NCI-H2107 (cell line): ENCODE data around the gene TERC.

Source experiments
- DNase-seq: peaks from one replicate; lab custom pipeline; 2025; lab: John Stamatoyannopoulos, UW

Gene TERC

DNA sequence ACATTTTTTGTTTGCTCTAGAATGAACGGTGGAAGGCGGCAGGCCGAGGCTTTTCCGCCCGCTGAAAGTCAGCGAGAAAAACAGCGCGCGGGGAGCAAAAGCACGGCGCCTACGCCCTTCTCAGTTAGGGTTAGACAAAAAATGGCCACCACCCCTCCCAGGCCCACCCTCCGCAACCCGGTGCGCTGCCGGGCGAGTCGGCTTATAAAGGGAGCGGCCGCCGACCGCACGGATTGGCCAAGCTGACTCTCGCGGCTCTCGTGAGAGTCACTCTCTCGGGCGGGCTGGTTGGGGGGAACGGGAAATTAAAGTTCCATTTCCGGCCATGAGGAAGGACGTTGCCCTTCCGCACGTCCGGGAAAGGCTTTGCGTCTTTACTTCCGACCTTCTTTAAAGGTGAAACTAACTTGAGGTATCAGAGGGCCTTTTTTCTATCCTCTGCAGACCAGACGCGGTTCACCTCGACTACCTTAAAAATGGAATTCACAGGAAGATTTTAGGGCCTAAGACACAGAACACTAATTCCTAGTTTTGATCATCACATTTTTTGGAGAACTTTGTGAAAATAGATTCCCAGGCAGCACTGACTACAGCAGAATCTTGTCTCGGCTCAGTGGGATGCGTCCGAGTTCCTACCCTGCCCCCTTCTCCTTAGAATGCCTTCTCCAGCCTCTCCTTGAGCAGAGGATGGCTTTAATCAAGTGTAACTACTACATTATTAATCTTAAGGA is at the start of gene TERC:
TERC (minus strand) TSS at position 179 of the 731 bp plus-strand sequence.
- DNase-seq = peak; percentile 99

GRCh38 chr3:169813757-169814517 is 49.1 kb upstream of the TERC start:
- peak; percentile 82 for DNase-seq

- no peak for DNase-seq
Observed at GRCh38 chr3:169813278-169813677, 48.4 kb upstream of the TERC start.

- peak; percentile 77 for DNase-seq
Observed at GRCh38 chr3:169812332-169813235, 47.7 kb upstream of the TERC start, which contains the start of the genes LRRC34 and LRRIQ4. Gene LRRC34 (minus strand): TSS chr3:169812904. CDS start chr3:169812548, 356 bp downstream. Gene LRRIQ4 (plus strand): TSS chr3:169812870. CDS start chr3:169821922, 9,052 bp downstream.

GRCh38 chr3:169811631-169812331 is 46.9 kb upstream of the TERC start:
- DNase-seq = peak; percentile 49

GRCh38 chr3:169809230-169809795 is 44.5 kb upstream of the TERC start:
- DNase-seq = no peak

DNA sequence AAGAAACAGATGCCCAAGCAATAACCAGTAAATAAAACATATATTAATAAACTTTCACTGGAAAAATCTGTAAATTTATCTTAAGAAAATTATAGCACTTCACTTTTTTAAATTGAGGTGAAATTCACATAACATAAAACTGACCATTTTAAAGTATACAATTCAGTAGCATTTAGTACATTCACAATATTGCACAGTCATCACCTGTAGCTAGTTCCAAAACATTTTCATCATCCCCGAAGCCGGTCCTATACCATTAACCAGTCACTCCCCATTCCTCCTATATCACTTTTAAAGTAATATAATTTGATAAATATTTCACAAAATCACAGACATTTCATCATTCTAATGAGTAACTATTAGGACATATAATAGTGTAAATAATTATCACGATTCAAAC is 39.8 kb upstream of the TERC start:
- no peak for DNase-seq

GRCh38 chr3:169792359-169792758 is 27.5 kb upstream of the TERC start:
- no peak for DNase-seq

- no peak for DNase-seq
Observed at GRCh38 chr3:169790687-169791429, 26.0 kb upstream of the TERC start.

DNA sequence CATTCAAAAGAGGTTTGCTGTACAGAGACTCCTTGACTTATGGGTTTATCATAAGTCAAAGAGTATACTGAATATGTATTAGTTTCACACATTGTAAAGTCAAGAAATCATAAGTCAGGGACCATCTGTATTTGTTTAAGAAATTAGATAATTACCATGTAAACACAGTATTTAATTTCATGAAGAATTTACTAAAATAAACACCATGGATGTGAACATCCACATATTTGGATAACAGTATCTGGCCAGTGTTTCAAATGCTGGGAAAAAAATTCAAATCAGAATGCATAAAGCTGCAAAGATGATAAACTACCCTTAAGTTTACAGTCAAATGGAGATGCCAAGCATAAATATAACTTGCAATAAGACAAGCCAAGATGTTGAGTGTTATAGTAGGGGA is 25.4 kb upstream of the TERC start:
- DNase-seq = no peak

DNA sequence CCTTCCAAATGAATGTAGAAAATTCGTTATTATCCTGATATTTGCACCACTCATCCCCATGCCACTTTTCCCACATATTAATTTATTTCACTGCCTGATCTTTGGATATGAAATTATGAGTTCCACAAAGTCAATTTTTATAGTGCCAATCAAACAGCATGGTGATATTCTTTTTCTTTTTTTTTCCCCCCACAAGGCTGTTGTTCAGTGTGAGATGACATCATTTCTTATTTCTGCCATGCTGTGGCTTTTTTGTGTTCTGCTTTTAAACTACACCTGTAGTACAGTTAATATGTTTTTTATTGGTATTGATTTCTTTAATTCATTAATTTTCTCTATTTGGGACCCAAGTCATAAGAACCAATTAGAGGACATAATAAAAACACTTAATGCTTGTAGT is 22.9 kb upstream of the TERC start:
- no peak for DNase-seq

DNA sequence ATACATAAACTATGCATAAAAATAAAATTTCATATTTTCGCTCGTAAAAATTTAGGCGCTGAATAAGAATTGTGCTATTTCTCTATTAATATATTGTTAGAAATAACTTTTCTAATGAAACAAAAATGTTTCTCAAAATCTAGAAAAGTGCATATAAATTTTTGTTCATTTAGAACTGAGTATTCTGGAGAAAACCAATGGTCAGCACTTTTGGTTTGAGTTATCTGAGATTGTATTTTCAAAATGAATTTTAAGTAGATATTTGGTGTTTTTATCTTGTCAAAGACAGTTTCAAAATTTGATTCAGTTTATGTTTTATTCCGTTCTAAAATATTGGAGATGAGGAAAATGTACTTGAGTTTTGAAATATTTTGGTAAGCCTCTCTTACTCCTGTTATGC is 22.3 kb upstream of the TERC start:
- DNase-seq = no peak

GRCh38 chr3:169781209-169781855 is 16.5 kb upstream of the TERC start:
- no peak for DNase-seq

DNA sequence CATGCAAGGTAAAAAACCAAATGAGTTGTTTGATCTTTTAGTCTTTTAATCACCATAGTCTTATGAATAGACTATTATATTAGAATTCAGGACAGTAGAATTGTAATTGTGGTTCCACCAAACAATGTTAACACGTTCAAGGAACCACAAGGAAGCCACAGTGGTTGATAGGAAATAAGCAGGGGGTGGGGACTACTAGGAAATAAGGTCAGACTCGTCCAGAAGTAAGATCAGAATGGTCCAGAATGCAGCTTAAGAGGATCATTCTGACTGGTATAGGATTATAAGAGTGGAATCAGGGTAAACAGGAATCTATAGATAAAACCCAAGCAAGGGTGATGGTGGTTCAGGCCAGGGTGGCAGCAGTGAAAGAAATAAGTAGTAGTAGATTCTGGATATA is 15.9 kb upstream of the TERC start:
- DNase-seq = no peak

DNA sequence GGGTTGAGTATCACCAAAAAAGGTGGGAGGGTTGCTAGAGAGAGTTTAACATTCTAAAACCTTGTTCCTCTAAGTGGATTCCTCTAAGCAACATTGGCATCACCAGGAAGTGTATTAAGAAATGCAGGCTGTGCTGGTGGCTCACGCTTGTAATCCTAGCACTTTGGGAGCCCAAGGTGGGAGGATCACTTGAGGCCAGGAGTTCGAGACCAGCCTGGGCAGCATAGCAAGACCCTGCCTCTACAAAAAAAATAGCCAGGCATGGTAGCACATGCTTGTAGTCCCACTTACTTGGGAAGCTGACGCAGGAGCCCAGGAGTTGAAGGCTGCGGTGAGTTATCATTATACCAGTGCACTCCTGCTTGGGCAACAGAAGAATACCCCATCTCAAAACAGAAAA is 13.0 kb upstream of the TERC start:
- no peak for DNase-seq

DNA sequence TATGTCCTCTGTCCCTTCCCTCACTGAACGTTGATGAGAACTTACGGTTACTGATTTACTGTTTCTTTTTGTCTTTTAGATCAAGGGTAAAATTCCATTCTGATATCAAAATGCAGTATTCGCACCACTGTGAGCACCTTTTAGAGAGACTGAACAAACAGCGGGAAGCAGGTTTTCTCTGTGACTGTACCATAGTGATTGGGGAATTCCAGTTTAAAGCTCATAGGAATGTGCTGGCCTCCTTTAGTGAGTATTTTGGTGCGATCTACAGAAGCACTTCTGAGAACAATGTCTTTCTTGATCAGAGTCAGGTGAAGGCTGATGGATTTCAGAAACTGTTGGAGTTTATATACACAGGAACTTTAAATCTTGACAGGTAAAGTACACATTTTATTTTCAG is 9.3 kb upstream of the TERC start:
- no peak for DNase-seq

DNA sequence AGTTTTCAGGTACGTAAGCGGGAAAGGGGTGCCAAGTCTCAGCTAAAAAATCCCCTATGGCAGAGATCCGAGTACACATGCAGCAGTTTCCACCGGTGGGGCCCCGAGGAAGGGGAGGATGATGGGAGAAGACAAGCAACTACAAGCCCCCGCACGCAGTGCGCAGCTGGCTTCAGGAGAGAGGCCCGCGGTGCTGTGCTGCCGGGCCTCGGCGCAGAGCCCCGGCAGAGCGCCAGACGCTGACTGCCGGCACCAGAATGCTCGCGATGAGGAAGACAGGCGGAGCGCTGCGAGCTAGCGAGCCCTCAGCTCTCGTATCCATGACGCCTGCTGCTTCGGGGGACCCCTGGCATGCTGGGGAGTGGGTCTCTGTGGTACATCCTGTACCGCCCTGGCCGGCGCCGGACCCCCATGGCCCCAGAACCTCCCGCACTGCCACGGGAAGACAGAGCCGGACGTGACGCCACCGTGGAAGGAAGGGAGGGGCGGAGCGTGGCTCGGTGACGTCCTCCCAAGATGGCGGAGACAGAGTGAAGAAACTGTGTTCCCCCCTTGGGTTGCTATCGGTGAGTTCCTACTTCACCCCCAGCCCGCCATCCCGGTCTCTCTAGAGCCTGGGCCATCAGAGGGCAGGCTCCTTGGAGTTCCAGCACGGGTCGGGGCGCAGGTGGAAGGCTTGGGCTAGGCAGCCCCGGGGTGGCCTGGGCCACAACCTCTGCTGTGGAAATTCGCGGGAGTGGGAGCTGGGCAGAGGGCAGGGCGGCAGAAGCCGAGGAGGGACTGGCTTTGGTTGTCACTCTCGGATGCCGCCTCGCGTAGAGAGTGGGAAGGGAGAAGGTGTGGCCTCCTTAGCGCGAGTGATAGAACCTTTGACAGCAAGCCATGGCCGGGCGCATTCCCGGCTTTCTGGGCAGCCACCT is 8.3 kb upstream of the TERC start, which contains the start of gene MYNN:
MYNN (plus strand) TSS at position 500 of the 920 bp plus-strand sequence. CDS start 900 bp downstream, outside the sequence.
- peak; percentile 96 for DNase-seq

- peak; percentile 81 for DNase-seq
Observed at GRCh38 chr3:169772305-169772896, 7.5 kb upstream of the TERC start.
